Ascending aorta (tissue), 2 donors: ENCODE data around the gene LTBP2. TPM values are rescaled to one million over a fixed set of nuclear protein-coding genes. Genes with fewer than 3 reads are reported as not detected.

Source experiments
- DNase-seq, 2 donors: peaks; one replicate each; pipeline ENCODE4 v3.0.0-alpha.2; 2019; ENCODE audit warnings: low spot score in 2 of 2
- H3K27ac ChIP-seq, 2 donors: fragments of 200-600 bp; sonication (generic); one replicate each; pipeline ENCODE4 v1.5.1; 2016 to 2017; ENCODE audit warnings: mild to moderate bottlenecking in 1 of 2
- H3K27me3 ChIP-seq: fragments of 200-600 bp; sonication (generic); one replicate; pipeline ENCODE4 v1.5.1; 2017
- H3K36me3 ChIP-seq, 2 donors: fragments of 200-600 bp; sonication (generic); one replicate each; pipeline ENCODE4 v1.5.1; 2016
- H3K4me1 ChIP-seq, 2 donors: fragments of 200-600 bp; sonication (generic); one replicate each; pipeline ENCODE4 v1.5.1; 2016 to 2017; ENCODE audit warnings: mild to moderate bottlenecking in 1 of 2
- H3K4me3 ChIP-seq, 2 donors: fragments of 200-600 bp; sonication (generic); one replicate each; pipeline ENCODE4 v1.5.1; 2016 to 2017; ENCODE audit warnings: mild to moderate bottlenecking in 1 of 2
- H3K9me3 ChIP-seq, 2 donors: fragments of 200-600 bp; sonication (generic); one replicate each; pipeline ENCODE4 v1.5.1; 2016
- CTCF ChIP-seq, 3 experiments: fragments of 200-600 bp in 2 of 3; fragments of 450-650 bp in 1 of 3; sonication (generic) in 2 of 3; IDR thresholded peaks; one replicate each; pipeline ENCODE4 v1.5.1; 2016 to 2019; ENCODE audit warnings: antibody characterized with exemption in 3 of 3, mild to moderate bottlenecking in 1 of 3, moderate library complexity in 1 of 3
- intact Hi-C: fragments of 100-400 bp; cut with DNase I; formaldehyde crosslinking; loops from one replicate; pipeline ENCODE4 v1.15.1; 2023
- total RNA-seq: library from RNA; depleted of rRNA; stranded (reverse); fragments of >200 nt; gene quantifications from one replicate; pipeline ENCODE4 v1.1.0, GENCODE V29; 2016

LTBP2 gene
- total RNA-seq, 1 donor from 2014 or later, result 383 TPM

GRCh38 chr14:74503938-74504335 is 108.1 kb downstream of the LTBP2 start:
- Histone ChIP-seq H3K27me3 (no peaks in the 10 kb centered on the region), H3K27ac (peak overlapping the region in 1 of 2 donors; percentile 5), H3K9me3 (no peaks in the 10 kb centered on the region), H3K36me3 (peaks cover 85 to 98% of the 10 kb centered on the region in 2 donors), H3K4me1 (no peaks in the 10 kb centered on the region), H3K4me3 (no peak overlapping the region)
- no peak for TF ChIP-seq CTCF (IDR thresholded peaks at IDR 0.05)
- intact Hi-C loops, result no loop called here
- DNase-seq, result no peak

- intact Hi-C loops, result no loop called here
Measured at GRCh38 chr14:74503291-74503937, 108.6 kb downstream of the LTBP2 start.

GRCh38 chr14:74502236-74503019 is 109.6 kb downstream of the LTBP2 start:
- peak in 1 of 2 donors; percentile 61 for DNase-seq
- H3K36me3 ChIP-seq, result peaks cover 70 to 83% of the 10 kb centered on the region in 2 donors

More at GRCh38 chr14:74503291-74503937, 108.6 kb downstream of the LTBP2 start:
- H3K36me3 ChIP-seq, result peaks cover 79 to 93% of the 10 kb centered on the region in 2 donors
- H3K27me3 ChIP-seq, result no peaks in the 10 kb centered on the region
- H3K27ac ChIP-seq, result peak overlapping the region; percentile 37 to 55
- TF ChIP-seq CTCF (IDR thresholded peaks at IDR 0.05), result no peak
- no peaks in the 10 kb centered on the region for H3K4me1 ChIP-seq
- H3K4me3 ChIP-seq, result no peak overlapping the region
- peak in 1 of 2 donors; percentile 63 for DNase-seq
- H3K9me3 ChIP-seq, result no peaks in the 10 kb centered on the region

GRCh38 chr14:74501691-74502090 is 110.3 kb downstream of the LTBP2 start:
- Histone ChIP-seq H3K4me1 (no peaks in the 10 kb centered on the region), H3K9me3 (no peaks in the 10 kb centered on the region), H3K36me3 (peaks cover 63 to 76% of the 10 kb centered on the region in 2 donors), H3K27me3 (no peaks in the 10 kb centered on the region), H3K4me3 (no peak overlapping the region), H3K27ac (peak overlapping the region; percentile 37 to 55)
- no peak for DNase-seq
- intact Hi-C loops, result loop anchor here (1.0 to 2.0 kb wide), 2 partner anchors 108 to 211 kb away; partner anchors contain the start of genes AREL1 and FCF1
- no peak for TF ChIP-seq CTCF (IDR thresholded peaks at IDR 0.05)

More at GRCh38 chr14:74502236-74503019, 109.6 kb downstream of the LTBP2 start:
- intact Hi-C loops, result no loop called here
- TF ChIP-seq CTCF (IDR thresholded peaks at IDR 0.05), result peak; percentile 3 to 37 (median 22)
- Histone ChIP-seq H3K9me3 (no peaks in the 10 kb centered on the region), H3K27ac (peak overlapping the region; percentile 37 to 55), H3K4me1 (no peaks in the 10 kb centered on the region), H3K4me3 (no peak overlapping the region), H3K27me3 (no peaks in the 10 kb centered on the region)

- intact Hi-C loops, result loop anchor here (1.0 to 2.0 kb wide), 2 partner anchors 108 to 212 kb away; partner anchors contain the start of genes AREL1 and FCF1
- H3K4me3 ChIP-seq, result no peak overlapping the region
- H3K27ac ChIP-seq, result peak overlapping the region; percentile 37 to 55
- no peaks in the 10 kb centered on the region for H3K27me3 ChIP-seq
- H3K9me3 ChIP-seq, result no peaks in the 10 kb centered on the region
- peak; percentile 31 to 68 (median 59) for TF ChIP-seq CTCF (IDR thresholded peaks at IDR 0.05)
- no peaks in the 10 kb centered on the region for H3K4me1 ChIP-seq
- DNase-seq, result peak in 1 of 2 donors; percentile 82
- peaks cover 58 to 76% of the 10 kb centered on the region in 2 donors for H3K36me3 ChIP-seq
Measured at GRCh38 chr14:74501135-74501614, 110.9 kb downstream of the LTBP2 start.
